Measurements from ENCODE around the gene NAGLU.

DNA sequence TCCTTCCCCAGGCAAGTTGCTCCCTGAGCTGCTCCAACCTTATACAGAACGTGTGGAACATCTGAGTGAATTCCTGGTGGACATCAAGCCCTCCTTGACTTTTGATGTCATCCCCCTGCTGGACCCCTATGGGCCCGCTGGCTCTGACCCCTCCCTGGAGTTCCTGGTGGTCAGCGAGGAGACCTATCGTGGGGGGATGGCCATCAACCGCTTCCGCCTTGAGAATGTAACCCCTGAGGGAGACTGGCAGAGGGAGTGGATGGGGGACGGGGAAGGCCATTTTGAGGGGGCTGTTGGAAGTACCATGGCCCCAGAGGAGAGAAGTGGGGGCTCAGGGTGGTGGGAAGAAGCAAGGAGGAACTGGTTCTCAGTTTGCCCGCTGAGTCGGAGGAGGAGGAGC, 27.9 kb downstream of the NAGLU start:
- TF ChIP-seq, protein P1, sequence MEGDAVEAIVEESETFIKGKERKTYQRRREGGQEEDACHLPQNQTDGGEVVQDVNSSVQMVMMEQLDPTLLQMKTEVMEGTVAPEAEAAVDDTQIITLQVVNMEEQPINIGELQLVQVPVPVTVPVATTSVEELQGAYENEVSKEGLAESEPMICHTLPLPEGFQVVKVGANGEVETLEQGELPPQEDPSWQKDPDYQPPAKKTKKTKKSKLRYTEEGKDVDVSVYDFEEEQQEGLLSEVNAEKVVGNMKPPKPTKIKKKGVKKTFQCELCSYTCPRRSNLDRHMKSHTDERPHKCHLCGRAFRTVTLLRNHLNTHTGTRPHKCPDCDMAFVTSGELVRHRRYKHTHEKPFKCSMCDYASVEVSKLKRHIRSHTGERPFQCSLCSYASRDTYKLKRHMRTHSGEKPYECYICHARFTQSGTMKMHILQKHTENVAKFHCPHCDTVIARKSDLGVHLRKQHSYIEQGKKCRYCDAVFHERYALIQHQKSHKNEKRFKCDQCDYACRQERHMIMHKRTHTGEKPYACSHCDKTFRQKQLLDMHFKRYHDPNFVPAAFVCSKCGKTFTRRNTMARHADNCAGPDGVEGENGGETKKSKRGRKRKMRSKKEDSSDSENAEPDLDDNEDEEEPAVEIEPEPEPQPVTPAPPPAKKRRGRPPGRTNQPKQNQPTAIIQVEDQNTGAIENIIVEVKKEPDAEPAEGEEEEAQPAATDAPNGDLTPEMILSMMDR (IDR thresholded peaks at IDR 0.05; ENCODE audit: low read depth, low read length) = no peak
- no peak for TF ChIP-seq EZH2phosphoT487 (IDR thresholded peaks at IDR 0.05; ENCODE audit: low read depth)

Data from OCI-LY3 (cell line).